ENCODE data around the gene GRIN2A. TPM values are rescaled to one million over a fixed set of nuclear protein-coding genes. Genes with fewer than 3 reads are reported as not detected.
"Not testable (repeated sequence)": the region's sequence is repeated elsewhere in the genome, so short reads cannot be mapped to it uniquely, and the experiment has no call there.

Gene GRIN2A
- total RNA-seq, 1 donor from 2014 or later, result 0.52 TPM

DNA sequence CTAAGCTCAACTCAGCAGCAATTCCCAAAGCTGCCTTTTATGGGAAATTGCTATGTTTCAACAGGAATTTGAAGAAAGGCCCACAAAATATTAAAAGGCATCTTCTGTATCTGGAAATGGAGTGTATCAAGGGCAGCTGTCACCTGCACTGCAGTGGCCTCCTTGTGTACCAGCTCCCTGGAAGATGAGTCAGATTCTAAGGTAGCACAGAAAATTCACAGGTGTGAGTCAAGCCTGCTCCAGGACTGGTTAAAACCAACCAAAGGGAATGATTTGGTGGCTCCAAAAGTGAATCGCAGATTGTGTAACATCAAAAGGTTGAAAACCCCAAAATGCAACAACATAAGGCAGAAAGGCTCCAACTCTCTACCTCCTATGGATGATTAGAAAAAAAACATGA is 296.4 kb downstream of the GRIN2A start:
- Histone ChIP-seq H3K4me3 (ENCODE audit: low read length in 3 of 3) (no peak overlapping the region), H3K27ac (ENCODE audit: low read depth, low read length) (no peak overlapping the region), H3K9me3 (ENCODE audit: control insufficient read depth in 3 of 3, low read length in 3 of 3) (no peaks in the 10 kb centered on the region), H3K9ac (ENCODE audit: low read depth in 1 of 3, low read length in 3 of 3) (no peak overlapping the region), H3K4me1 (ENCODE audit: control insufficient read depth in 3 of 3, insufficient read depth in 3 of 3, low read length in 3 of 3) (no peaks in the 10 kb centered on the region), H3K27me3 (ENCODE audit: control insufficient read depth in 3 of 3, insufficient read depth in 3 of 3, low read length in 3 of 3) (peaks cover 0 to 3% (median 0%) of the 10 kb centered on the region in 3 donors), H3K36me3 (ENCODE audit: control insufficient read depth in 3 of 3, insufficient read depth in 3 of 3, low read length in 3 of 3) (no peaks in the 10 kb centered on the region)

DNA sequence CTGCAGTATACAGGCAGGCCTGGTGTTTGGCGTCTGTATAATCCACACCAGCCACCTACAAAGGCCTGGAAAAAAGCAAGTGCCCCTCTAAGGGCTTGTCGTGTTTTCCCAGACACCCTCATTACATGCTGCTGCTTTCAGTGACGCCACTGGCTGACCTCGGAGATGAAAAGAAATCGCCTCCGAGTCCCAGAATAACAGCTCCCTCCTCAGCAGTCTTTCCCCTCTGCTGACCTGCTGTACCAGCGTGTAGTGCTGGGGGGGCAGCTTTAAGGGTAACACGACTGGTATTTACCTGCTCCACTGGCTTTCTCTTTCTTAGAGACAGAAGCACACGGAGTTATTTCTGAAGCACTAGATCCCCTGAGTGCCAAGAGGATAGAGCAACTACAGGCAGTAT is 296.8 kb downstream of the GRIN2A start:
- Histone ChIP-seq H3K4me1 (ENCODE audit: control insufficient read depth in 3 of 3, insufficient read depth in 3 of 3, low read length in 3 of 3) (no peaks in the 10 kb centered on the region), H3K9me3 (ENCODE audit: control insufficient read depth in 3 of 3, low read length in 3 of 3) (no peaks in the 10 kb centered on the region), H3K36me3 (ENCODE audit: control insufficient read depth in 3 of 3, insufficient read depth in 3 of 3, low read length in 3 of 3) (no peaks in the 10 kb centered on the region), H3K27ac (ENCODE audit: low read depth, low read length) (no peak overlapping the region), H3K4me3 (ENCODE audit: low read length in 3 of 3) (no peak overlapping the region), H3K27me3 (ENCODE audit: control insufficient read depth in 3 of 3, insufficient read depth in 3 of 3, low read length in 3 of 3) (no peaks in the 10 kb centered on the region), H3K9ac (ENCODE audit: low read depth in 1 of 3, low read length in 3 of 3) (no peak overlapping the region)

DNA sequence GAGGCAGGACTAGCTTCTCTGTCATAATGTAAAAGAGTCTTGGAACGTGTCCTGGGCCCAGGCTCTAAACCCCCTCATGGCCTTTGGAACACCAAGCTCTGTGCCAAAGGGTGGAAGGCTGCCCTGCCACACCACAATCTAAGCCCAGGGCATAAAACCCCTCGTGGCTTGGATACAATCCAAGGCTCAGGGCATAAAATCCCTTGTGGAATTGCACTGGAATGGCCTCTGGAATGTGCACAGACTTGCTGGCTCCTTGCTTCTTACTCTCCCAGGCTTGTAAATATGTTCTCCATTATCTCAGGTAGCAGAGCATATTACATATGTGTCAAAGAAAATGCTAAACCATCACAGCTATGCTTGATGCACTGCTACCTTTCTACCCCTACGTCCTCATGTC is 306.2 kb downstream of the GRIN2A start:
- H3K4me3 ChIP-seq (ENCODE audit: low read length in 3 of 3); H3K9me3 ChIP-seq (ENCODE audit: control insufficient read depth in 3 of 3, low read length in 3 of 3); H3K9ac ChIP-seq (ENCODE audit: low read depth in 1 of 3, low read length in 3 of 3): not testable (repeated sequence)

DNA sequence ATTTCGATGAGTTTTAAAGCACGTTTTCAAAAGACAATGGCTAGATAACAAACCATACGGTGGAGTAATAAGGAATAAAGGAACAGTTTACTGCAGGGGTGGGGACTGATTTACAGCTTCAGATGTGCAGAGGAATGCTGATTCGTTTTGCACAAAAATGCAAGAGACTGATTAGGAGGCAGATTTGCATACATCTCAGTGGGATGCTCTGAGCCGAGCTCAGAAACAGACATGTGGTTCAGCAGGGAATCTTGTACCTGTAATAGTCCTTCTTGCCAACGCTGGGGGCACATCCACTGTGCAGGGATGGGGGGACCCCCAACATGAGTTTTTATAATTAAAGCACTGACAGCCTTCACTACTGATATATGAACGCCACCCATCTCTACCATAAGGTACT is 308.0 kb downstream of the GRIN2A start:
- Histone ChIP-seq H3K27ac (ENCODE audit: low read depth, low read length) (no peak overlapping the region), H3K36me3 (ENCODE audit: control insufficient read depth in 3 of 3, insufficient read depth in 3 of 3, low read length in 3 of 3) (no peaks in the 10 kb centered on the region), H3K4me3 (ENCODE audit: low read length in 3 of 3) (no peak overlapping the region), H3K27me3 (ENCODE audit: control insufficient read depth in 3 of 3, insufficient read depth in 3 of 3, low read length in 3 of 3) (no peaks in the 10 kb centered on the region), H3K4me1 (ENCODE audit: control insufficient read depth in 3 of 3, insufficient read depth in 3 of 3, low read length in 3 of 3) (no peaks in the 10 kb centered on the region), H3K9me3 (ENCODE audit: control insufficient read depth in 3 of 3, low read length in 3 of 3) (no peaks in the 10 kb centered on the region), H3K9ac (ENCODE audit: low read depth in 1 of 3, low read length in 3 of 3) (no peak overlapping the region)

More for the DNA sequence above, 306.2 kb downstream of the GRIN2A start:
- H3K27me3 ChIP-seq (ENCODE audit: control insufficient read depth in 3 of 3, insufficient read depth in 3 of 3, low read length in 3 of 3); H3K36me3 ChIP-seq (ENCODE audit: control insufficient read depth in 3 of 3, insufficient read depth in 3 of 3, low read length in 3 of 3); H3K27ac ChIP-seq (ENCODE audit: low read depth, low read length); H3K4me1 ChIP-seq (ENCODE audit: control insufficient read depth in 3 of 3, insufficient read depth in 3 of 3, low read length in 3 of 3): not testable (repeated sequence)

DNA sequence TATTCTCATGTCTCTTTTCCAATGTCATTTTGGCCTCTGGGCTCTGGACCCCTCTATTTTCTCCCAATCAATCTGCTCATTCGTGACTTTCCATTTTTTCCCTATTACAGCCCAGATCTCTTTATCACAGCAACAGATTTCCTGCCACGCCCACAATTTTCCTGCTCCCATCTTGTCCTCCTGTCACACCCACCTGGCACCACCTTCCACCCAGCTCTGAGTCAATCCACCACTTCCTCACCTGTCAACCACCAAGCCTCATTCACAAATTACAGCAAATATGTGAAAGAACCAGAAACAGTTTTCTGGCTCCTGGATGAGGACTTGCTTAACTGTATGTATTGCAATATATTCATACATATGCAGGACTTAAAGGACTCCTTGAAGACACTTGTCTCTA is 311.3 kb downstream of the GRIN2A start:
- no peak overlapping the region for H3K9ac ChIP-seq (ENCODE audit: low read depth in 1 of 3, low read length in 3 of 3)
- H3K36me3 ChIP-seq (ENCODE audit: control insufficient read depth in 3 of 3, insufficient read depth in 3 of 3, low read length in 3 of 3), result no peaks in the 10 kb centered on the region
- no peak overlapping the region for H3K27ac ChIP-seq (ENCODE audit: low read depth, low read length)
- H3K4me1 ChIP-seq (ENCODE audit: control insufficient read depth in 3 of 3, insufficient read depth in 3 of 3, low read length in 3 of 3), result no peaks in the 10 kb centered on the region
- H3K27me3 ChIP-seq (ENCODE audit: control insufficient read depth in 3 of 3, insufficient read depth in 3 of 3, low read length in 3 of 3), result no peaks in the 10 kb centered on the region
- H3K4me3 ChIP-seq (ENCODE audit: low read length in 3 of 3), result no peak overlapping the region
- H3K9me3 ChIP-seq (ENCODE audit: control insufficient read depth in 3 of 3, low read length in 3 of 3), result no peaks in the 10 kb centered on the region

DNA sequence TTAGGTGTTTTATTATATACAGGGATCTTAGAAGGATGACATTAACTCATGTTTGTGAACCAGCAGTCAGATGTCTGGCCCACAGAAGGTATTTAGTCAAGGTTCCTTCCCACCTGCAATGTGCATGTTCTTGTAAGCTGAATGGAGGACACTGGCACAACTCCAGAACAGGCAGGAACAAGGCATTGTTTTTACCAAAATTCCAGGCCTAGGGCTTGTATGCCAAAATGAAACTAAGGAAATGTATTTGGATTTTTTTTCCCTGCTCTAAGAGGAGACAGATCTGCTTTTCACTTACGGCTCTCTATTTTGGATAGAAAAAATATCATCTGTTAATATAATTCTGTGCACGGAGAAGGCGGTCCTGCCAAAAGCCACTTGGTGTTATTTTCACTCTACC is 312.5 kb downstream of the GRIN2A start:
- H3K9me3 ChIP-seq (ENCODE audit: control insufficient read depth in 3 of 3, low read length in 3 of 3), result no peaks in the 10 kb centered on the region
- no peaks in the 10 kb centered on the region for H3K36me3 ChIP-seq (ENCODE audit: control insufficient read depth in 3 of 3, insufficient read depth in 3 of 3, low read length in 3 of 3)
- no peak overlapping the region for H3K27ac ChIP-seq (ENCODE audit: low read depth, low read length)
- no peaks in the 10 kb centered on the region for H3K27me3 ChIP-seq (ENCODE audit: control insufficient read depth in 3 of 3, insufficient read depth in 3 of 3, low read length in 3 of 3)
- no peaks in the 10 kb centered on the region for H3K4me1 ChIP-seq (ENCODE audit: control insufficient read depth in 3 of 3, insufficient read depth in 3 of 3, low read length in 3 of 3)
- no peak overlapping the region for H3K9ac ChIP-seq (ENCODE audit: low read depth in 1 of 3, low read length in 3 of 3)
- no peak overlapping the region for H3K4me3 ChIP-seq (ENCODE audit: low read length in 3 of 3)

DNA sequence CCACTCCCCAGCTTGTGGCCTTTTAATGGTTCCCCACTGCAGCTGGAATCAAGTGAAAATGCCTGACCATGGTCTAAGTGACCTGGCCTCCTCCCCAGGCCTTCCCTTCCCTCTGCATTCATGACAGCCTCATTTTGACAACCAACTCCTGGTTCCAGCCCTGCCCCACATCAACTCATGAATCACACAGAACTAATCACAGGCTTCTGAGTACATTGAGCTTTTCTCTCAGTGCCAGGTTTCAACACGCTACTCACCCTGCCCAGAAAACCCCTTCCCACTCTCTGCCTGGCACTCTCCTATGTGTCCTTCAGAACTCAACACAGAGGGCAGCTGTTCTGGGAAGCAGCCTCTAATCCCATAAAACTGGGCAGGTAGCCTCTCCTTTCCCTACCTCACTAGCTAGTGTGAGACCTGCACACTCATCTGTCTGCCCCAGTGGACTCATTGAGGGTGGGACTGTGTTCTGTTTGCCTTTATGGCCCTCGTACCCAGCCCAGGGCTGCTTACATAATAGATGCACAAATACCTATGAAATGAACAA is 313.6 kb downstream of the GRIN2A start:
- Histone ChIP-seq H3K27me3 (ENCODE audit: control insufficient read depth in 3 of 3, insufficient read depth in 3 of 3, low read length in 3 of 3) (no peaks in the 10 kb centered on the region), H3K4me1 (ENCODE audit: control insufficient read depth in 3 of 3, insufficient read depth in 3 of 3, low read length in 3 of 3) (no peaks in the 10 kb centered on the region), H3K4me3 (ENCODE audit: low read length in 3 of 3) (no peak overlapping the region), H3K9me3 (ENCODE audit: control insufficient read depth in 3 of 3, low read length in 3 of 3) (no peaks in the 10 kb centered on the region), H3K36me3 (ENCODE audit: control insufficient read depth in 3 of 3, insufficient read depth in 3 of 3, low read length in 3 of 3) (no peaks in the 10 kb centered on the region), H3K9ac (ENCODE audit: low read depth in 1 of 3, low read length in 3 of 3) (no peak overlapping the region), H3K27ac (ENCODE audit: low read depth, low read length) (no peak overlapping the region)

DNA sequence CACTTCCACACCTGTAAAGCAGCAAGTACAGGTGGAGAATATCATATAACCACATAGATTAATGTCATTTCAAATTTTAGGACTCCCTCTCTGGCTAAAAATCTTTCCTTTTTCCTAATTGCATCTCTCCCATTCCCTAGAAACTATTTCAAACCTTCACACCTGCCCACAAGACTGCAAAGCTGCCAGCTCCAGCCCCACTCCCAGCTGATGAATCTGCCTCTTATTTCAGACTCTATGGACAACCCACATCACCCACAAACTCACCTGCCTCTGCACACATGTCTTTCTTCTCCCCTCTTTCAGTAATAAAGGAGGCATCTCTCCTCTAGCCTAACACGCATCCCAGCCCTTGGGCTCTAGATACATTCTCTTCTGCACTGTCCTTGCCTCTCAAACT is 315.1 kb downstream of the GRIN2A start:
- no peaks in the 10 kb centered on the region for H3K4me1 ChIP-seq (ENCODE audit: control insufficient read depth in 3 of 3, insufficient read depth in 3 of 3, low read length in 3 of 3)

DNA sequence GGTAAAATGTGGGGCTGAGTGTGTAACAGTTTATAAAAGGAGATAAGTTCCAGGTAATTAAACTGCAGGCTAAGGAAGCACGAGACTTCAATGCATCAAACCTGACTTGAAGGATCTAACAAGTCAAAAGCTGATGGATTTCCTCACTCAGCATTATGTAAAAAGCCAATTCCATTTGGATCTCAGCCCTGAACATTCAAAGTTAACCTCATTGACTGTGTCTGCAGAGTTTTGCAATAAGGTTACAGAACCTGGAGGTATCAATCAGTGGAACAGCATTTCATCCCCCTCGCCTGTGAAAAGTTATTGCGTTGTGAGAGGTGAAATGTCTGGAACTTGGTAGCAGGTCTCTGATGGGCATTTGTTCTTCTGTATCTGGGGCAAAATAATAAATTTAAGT is 317.8 kb downstream of the GRIN2A start:
- no peak overlapping the region for H3K27ac ChIP-seq (ENCODE audit: low read depth, low read length)
- H3K9me3 ChIP-seq (ENCODE audit: control insufficient read depth in 3 of 3, low read length in 3 of 3), result no peaks in the 10 kb centered on the region
- no peak overlapping the region for H3K9ac ChIP-seq (ENCODE audit: low read depth in 1 of 3, low read length in 3 of 3)
- H3K4me1 ChIP-seq (ENCODE audit: control insufficient read depth in 3 of 3, insufficient read depth in 3 of 3, low read length in 3 of 3), result no peaks in the 10 kb centered on the region
- H3K27me3 ChIP-seq (ENCODE audit: control insufficient read depth in 3 of 3, insufficient read depth in 3 of 3, low read length in 3 of 3), result no peaks in the 10 kb centered on the region
- H3K36me3 ChIP-seq (ENCODE audit: control insufficient read depth in 3 of 3, insufficient read depth in 3 of 3, low read length in 3 of 3), result no peaks in the 10 kb centered on the region
- H3K4me3 ChIP-seq (ENCODE audit: low read length in 3 of 3), result no peak overlapping the region

More for the DNA sequence above, 315.1 kb downstream of the GRIN2A start:
- Histone ChIP-seq H3K9me3 (ENCODE audit: control insufficient read depth in 3 of 3, low read length in 3 of 3) (no peaks in the 10 kb centered on the region), H3K27ac (ENCODE audit: low read depth, low read length) (no peak overlapping the region), H3K4me3 (ENCODE audit: low read length in 3 of 3) (no peak overlapping the region), H3K9ac (ENCODE audit: low read depth in 1 of 3, low read length in 3 of 3) (no peak overlapping the region), H3K27me3 (ENCODE audit: control insufficient read depth in 3 of 3, insufficient read depth in 3 of 3, low read length in 3 of 3) (no peaks in the 10 kb centered on the region), H3K36me3 (ENCODE audit: control insufficient read depth in 3 of 3, insufficient read depth in 3 of 3, low read length in 3 of 3) (no peaks in the 10 kb centered on the region)

DNA sequence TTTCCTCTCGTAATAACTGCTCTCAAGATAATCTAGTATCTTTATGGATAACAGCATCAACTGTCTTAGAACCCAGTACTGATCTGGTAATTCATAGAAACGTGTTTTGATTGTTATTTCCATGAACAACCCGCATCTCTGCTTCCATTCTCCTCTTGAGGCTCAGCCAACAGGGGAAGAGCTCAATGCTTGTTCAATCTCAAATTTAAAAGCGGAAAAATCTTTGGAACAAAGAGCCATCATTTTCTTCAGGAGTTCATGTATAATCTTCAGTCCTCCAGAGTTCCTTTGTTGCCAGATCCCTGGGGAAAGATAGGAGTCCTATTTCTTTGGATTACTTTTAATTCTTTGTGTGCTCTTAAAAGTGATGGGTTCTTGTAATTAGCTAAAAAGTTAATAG is 319.9 kb downstream of the GRIN2A start:
- Histone ChIP-seq H3K9ac (ENCODE audit: low read depth in 1 of 3, low read length in 3 of 3) (no peak overlapping the region), H3K9me3 (ENCODE audit: control insufficient read depth in 3 of 3, low read length in 3 of 3) (no peaks in the 10 kb centered on the region), H3K36me3 (ENCODE audit: control insufficient read depth in 3 of 3, insufficient read depth in 3 of 3, low read length in 3 of 3) (no peaks in the 10 kb centered on the region), H3K27ac (ENCODE audit: low read depth, low read length) (no peak overlapping the region), H3K4me3 (ENCODE audit: low read length in 3 of 3) (no peak overlapping the region), H3K27me3 (ENCODE audit: control insufficient read depth in 3 of 3, insufficient read depth in 3 of 3, low read length in 3 of 3) (no peaks in the 10 kb centered on the region), H3K4me1 (ENCODE audit: control insufficient read depth in 3 of 3, insufficient read depth in 3 of 3, low read length in 3 of 3) (no peaks in the 10 kb centered on the region)

DNA sequence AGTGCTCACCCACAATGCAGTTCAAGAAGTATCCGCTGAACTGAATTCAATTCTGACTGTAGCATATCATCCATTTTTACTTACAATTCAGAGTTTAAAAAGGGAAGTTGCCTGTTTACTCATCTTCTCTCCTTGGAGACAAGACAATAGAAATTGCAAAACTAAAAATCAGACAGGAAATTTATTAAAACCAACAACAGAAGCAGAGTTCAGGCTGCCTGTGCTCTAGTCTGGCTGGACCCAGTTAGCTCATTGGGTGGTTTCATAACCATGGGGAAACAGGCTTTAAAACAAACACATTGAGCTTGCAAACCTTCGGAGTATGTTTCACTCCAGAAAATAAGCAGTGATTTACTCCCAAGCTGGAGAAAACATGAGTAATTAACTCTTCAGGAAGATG is 321.4 kb downstream of the GRIN2A start:
- no peaks in the 10 kb centered on the region for H3K27me3 ChIP-seq (ENCODE audit: control insufficient read depth in 3 of 3, insufficient read depth in 3 of 3, low read length in 3 of 3)
- H3K36me3 ChIP-seq (ENCODE audit: control insufficient read depth in 3 of 3, insufficient read depth in 3 of 3, low read length in 3 of 3), result no peaks in the 10 kb centered on the region
- H3K9ac ChIP-seq (ENCODE audit: low read depth in 1 of 3, low read length in 3 of 3), result no peak overlapping the region
- no peak overlapping the region for H3K4me3 ChIP-seq (ENCODE audit: low read length in 3 of 3)
- no peak overlapping the region for H3K27ac ChIP-seq (ENCODE audit: low read depth, low read length)
- no peaks in the 10 kb centered on the region for H3K9me3 ChIP-seq (ENCODE audit: control insufficient read depth in 3 of 3, low read length in 3 of 3)
- H3K4me1 ChIP-seq (ENCODE audit: control insufficient read depth in 3 of 3, insufficient read depth in 3 of 3, low read length in 3 of 3), result no peaks in the 10 kb centered on the region

Data from skeletal muscle tissue (tissue), 4 donors.